Measurements from ENCODE around the gene SPRYD7. TPM values are rescaled to one million over a fixed set of nuclear protein-coding genes. Genes with fewer than 3 reads are reported as not detected.

Gene SPRYD7
- total RNA-seq, 2 donors from 2014 or later, result 2.0 to 5.6 TPM

DNA sequence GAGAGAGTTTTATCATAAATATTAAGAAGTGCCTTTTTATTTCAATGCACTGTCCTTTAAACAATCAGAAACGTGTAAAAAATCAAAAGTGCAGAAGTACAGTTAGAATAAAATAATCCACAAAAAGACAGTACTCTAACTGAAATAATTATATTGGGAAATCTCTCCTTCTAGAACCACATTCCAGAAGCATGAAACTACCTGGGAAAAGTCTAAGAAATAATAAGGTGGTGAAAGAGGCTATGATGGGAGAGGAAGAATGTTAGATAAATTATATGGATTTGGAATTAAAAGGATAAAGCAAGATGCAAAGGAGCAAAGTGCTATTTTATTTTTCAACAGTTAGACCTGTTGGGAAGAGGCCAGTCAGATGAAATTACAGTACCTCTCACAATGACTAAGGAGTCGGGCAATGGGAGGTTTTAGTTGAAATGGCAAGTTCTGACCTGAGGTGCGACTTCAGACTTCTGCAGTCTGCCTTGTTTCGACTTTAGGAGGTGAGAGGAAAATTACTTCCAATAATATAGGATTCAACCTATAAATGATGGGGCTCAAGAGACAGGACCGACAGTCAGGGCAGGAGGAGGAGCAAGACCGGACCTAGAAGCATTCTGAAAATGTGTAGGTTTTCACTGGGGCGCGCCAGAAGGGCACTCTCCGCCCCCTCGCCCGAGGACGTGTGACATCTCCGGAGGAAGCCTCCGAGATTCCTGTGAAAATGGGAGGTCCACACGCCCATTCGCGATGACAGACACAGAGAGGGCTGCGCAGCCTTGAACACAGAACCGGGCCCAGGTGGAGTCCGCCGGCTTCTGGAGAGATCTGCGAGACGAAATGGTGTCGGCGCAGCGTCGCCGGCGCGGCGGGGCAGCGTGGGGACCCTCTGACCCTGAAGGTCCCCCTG, 717 bp downstream of the SPRYD7 start:
- no peaks in the 10 kb centered on the region for H3K4me1 ChIP-seq (ENCODE audit: control insufficient read depth, insufficient read depth, low read length)
- H3K27me3 Mint-ChIP-seq (ENCODE audit: insufficient read depth), result peaks cover 12% of the 10 kb centered on the region
- WGBS, 2 experiments (ENCODE audit: insufficient coverage in 1 of 2, insufficient read length in 1 of 2), result 4 to 57% methylated on average over 1 to 30 of the region's 32 CpGs
- H3K36me3 Mint-ChIP-seq (ENCODE audit: low read depth), result peaks cover 5% of the 10 kb centered on the region
- no peaks in the 10 kb centered on the region for H3K36me3 ChIP-seq (ENCODE audit: control insufficient read depth, insufficient read depth, low read length)
- H3K27ac Mint-ChIP-seq, result peak overlapping the region; percentile 73
- H3K4me3 ChIP-seq (ENCODE audit: low read length), result peak overlapping the region; percentile 94
- H3K4me3 Mint-ChIP-seq, result peak overlapping the region; percentile 77
- H3K4me1 Mint-ChIP-seq, result peaks cover 5% of the 10 kb centered on the region
- H3K9ac ChIP-seq (ENCODE audit: extremely low read depth, low read length, poor library complexity, severe bottlenecking), result peak overlapping the region; percentile 58
- no peak overlapping the region for H3K27ac ChIP-seq (ENCODE audit: low read depth, low read length)
- TF ChIP-seq, protein P1, sequence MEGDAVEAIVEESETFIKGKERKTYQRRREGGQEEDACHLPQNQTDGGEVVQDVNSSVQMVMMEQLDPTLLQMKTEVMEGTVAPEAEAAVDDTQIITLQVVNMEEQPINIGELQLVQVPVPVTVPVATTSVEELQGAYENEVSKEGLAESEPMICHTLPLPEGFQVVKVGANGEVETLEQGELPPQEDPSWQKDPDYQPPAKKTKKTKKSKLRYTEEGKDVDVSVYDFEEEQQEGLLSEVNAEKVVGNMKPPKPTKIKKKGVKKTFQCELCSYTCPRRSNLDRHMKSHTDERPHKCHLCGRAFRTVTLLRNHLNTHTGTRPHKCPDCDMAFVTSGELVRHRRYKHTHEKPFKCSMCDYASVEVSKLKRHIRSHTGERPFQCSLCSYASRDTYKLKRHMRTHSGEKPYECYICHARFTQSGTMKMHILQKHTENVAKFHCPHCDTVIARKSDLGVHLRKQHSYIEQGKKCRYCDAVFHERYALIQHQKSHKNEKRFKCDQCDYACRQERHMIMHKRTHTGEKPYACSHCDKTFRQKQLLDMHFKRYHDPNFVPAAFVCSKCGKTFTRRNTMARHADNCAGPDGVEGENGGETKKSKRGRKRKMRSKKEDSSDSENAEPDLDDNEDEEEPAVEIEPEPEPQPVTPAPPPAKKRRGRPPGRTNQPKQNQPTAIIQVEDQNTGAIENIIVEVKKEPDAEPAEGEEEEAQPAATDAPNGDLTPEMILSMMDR (conservative IDR thresholded peaks at IDR 0.05), result no peak
- H3K9me3 ChIP-seq (ENCODE audit: control insufficient read depth, low read length), result no peaks in the 10 kb centered on the region
- peak; percentile 85 for DNase-seq
- peaks cover 20% of the 10 kb centered on the region for H3K27me3 ChIP-seq (ENCODE audit: control insufficient read depth, insufficient read depth, low read length, poor library complexity, severe bottlenecking)
- no peaks in the 10 kb centered on the region for H3K9me3 Mint-ChIP-seq

DNA sequence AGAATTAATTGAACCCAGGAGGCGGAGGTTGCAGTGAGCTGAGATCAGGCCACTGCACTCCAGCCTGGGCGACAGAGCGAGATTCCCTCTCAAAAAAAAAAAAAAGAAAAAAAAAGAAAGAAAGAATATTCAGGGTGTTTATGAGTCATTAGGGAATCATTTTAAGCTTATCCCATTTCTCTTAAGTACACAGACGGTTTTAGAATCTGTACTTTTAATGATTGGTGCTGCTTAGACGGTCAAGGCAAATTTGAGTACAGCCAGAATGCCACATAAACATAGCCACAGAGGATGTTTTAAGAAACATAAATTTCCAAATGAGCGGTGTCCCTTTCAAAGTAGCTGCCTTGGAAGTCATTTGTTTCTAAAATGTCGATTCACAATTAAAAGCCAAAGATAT, 2.6 kb downstream of the SPRYD7 start:
- Mint-ChIP-seq H3K27ac (no peak overlapping the region), H3K9me3 (no peaks in the 10 kb centered on the region), H3K4me3 (no peak overlapping the region), H3K36me3 (ENCODE audit: low read depth) (peaks cover 5% of the 10 kb centered on the region), H3K27me3 (ENCODE audit: insufficient read depth) (peaks cover 7% of the 10 kb centered on the region), H3K4me1 (peaks cover 7% of the 10 kb centered on the region)
- no peaks in the 10 kb centered on the region for H3K4me1 ChIP-seq (ENCODE audit: control insufficient read depth, insufficient read depth, low read length)
- DNase-seq, result no peak
- 89 to 93% methylated on average over 5 to 7 of the region's 7 CpGs for WGBS, 2 experiments (ENCODE audit: insufficient coverage in 1 of 2, insufficient read length in 1 of 2)
- H3K9ac ChIP-seq (ENCODE audit: extremely low read depth, low read length, poor library complexity, severe bottlenecking), result no peak overlapping the region
- TF ChIP-seq, protein P1 (conservative IDR thresholded peaks at IDR 0.05), result no peak
- H3K36me3 ChIP-seq (ENCODE audit: control insufficient read depth, insufficient read depth, low read length), result no peaks in the 10 kb centered on the region
- no peak overlapping the region for H3K27ac ChIP-seq (ENCODE audit: low read depth, low read length)
- peaks cover 9% of the 10 kb centered on the region for H3K27me3 ChIP-seq (ENCODE audit: control insufficient read depth, insufficient read depth, low read length, poor library complexity, severe bottlenecking)
- H3K9me3 ChIP-seq (ENCODE audit: control insufficient read depth, low read length), result no peaks in the 10 kb centered on the region
- H3K4me3 ChIP-seq (ENCODE audit: low read length), result no peak overlapping the region

DNA sequence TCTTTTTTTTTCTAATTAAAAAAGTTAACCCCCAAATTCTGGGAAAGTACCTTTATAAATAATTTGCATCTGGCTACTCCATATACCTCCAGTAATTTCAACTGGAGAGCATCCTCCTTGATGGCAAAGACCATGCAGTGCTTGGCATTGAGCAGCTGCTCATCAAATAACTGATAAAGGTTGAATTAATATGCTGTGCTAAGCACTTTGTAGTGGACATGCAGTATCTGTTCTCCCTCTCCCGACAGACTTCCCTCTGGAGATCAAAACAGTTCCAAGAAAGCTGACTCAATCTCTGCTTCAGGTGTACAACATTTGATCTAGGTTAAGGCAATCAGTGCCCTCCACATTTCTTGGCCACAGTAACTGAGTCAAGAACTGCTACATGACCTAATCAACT, 3.3 kb downstream of the SPRYD7 start:
- peaks cover under 1% of the 10 kb centered on the region for H3K36me3 ChIP-seq (ENCODE audit: control insufficient read depth, insufficient read depth, low read length)
- DNase-seq, result no peak

More for the DNA sequence above, 3.3 kb downstream of the SPRYD7 start:
- H3K27ac Mint-ChIP-seq, result no peak overlapping the region
- H3K4me3 Mint-ChIP-seq, result no peak overlapping the region
- peaks cover 3% of the 10 kb centered on the region for H3K27me3 Mint-ChIP-seq (ENCODE audit: insufficient read depth)
- H3K4me1 ChIP-seq (ENCODE audit: control insufficient read depth, insufficient read depth, low read length), result no peaks in the 10 kb centered on the region
- WGBS, 2 experiments (ENCODE audit: insufficient coverage in 1 of 2, insufficient read length in 1 of 2), result 90 to 100% methylated on average over 1 of the region's 1 CpG
- H3K9me3 ChIP-seq (ENCODE audit: control insufficient read depth, low read length), result no peaks in the 10 kb centered on the region
- H3K27ac ChIP-seq (ENCODE audit: low read depth, low read length), result no peak overlapping the region
- no peak overlapping the region for H3K9ac ChIP-seq (ENCODE audit: extremely low read depth, low read length, poor library complexity, severe bottlenecking)
- peaks cover 5% of the 10 kb centered on the region for H3K36me3 Mint-ChIP-seq (ENCODE audit: low read depth)
- H3K9me3 Mint-ChIP-seq, result no peaks in the 10 kb centered on the region
- TF ChIP-seq, protein P1 (conservative IDR thresholded peaks at IDR 0.05), result no peak
- H3K4me1 Mint-ChIP-seq, result peaks cover 9% of the 10 kb centered on the region
- no peak overlapping the region for H3K4me3 ChIP-seq (ENCODE audit: low read length)
- H3K27me3 ChIP-seq (ENCODE audit: control insufficient read depth, insufficient read depth, low read length, poor library complexity, severe bottlenecking), result peaks cover 9% of the 10 kb centered on the region
